Lower leg skin (tissue), 3 donors: Measurements from ENCODE around the gene WDFY2.

Source experiments
- CTCF ChIP-seq, 3 donors: fragments of 450-650 bp; IDR thresholded peaks; one replicate each; pipeline ENCODE4 v1.5.1; 2016; ENCODE audit warnings: antibody characterized with exemption in 3 of 3, mild to moderate bottlenecking in 3 of 3, moderate library complexity in 2 of 3
- POLR2A ChIP-seq, 2 donors: fragments of 450-650 bp; IDR thresholded peaks; one replicate each; pipeline ENCODE4 v1.6.1; 2016 to 2017; ENCODE audit warnings: antibody characterized with exemption in 2 of 2, mild to moderate bottlenecking in 1 of 2, moderate library complexity in 1 of 2

GRCh38 chr13:51689663-51689996 lies 105.4 kb downstream of the WDFY2 start:
- TF ChIP-seq CTCF (IDR thresholded peaks at IDR 0.05) (no peak), POLR2A (IDR thresholded peaks at IDR 0.05) (no peak)
